NCI-H1417 (cell line): ENCODE measurements around the gene TRIM69.

Source experiments
- DNase-seq, 3 experiments: peaks; one replicate each; lab custom pipeline; 2025; lab: John Stamatoyannopoulos, UW

TRIM69 gene

GRCh38 chr15:44804298-44805046 lies 68.1 kb downstream of the TRIM69 start:
- DNase-seq: no peak

GRCh38 chr15:44808557-44808956 lies 72.2 kb downstream of the TRIM69 start:
- no peak for DNase-seq

DNA sequence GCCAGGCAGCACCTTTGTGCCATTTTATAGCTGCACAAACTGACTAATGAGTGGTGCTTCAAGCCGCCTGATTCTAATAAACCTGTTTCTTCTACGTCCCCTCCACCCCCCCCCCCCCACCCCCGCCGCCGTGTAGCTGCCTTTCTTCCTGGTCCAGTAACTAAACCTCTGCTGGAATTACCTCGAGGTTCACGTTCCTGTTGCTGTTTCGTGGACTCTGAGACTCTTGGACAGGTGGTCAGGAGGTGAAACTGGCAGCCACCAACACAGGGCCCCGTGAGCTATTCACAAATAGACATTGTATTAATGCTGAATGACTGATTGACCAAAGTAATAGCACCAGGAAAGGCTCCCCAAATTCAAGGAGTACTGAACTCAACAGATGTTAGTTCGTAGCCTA lies 73.9 kb downstream of the TRIM69 start:
- DNase-seq: no peak

DNA sequence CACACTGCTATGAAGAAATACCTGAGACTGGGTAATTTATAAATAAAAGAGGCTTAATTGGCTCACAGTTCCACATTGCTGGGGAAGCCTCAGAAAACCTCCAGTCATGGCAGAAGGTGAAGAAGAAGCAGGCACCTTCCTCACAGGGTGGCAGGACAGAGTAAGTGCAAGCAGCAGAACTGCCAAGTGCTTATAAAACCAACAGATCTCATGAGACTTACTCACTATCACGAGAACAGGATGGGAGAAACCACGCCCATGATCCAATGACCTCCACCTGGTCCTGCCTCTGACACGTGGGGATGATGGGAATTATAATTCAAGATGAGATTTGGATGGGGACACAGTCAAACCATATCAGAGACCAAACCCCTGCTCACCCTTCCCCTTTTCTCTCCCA lies 75.0 kb downstream of the TRIM69 start:
- peak; percentile 66 to 91 (median 84) for DNase-seq

- DNase-seq: peak; percentile 89 to 98 (median 90)
Observed at GRCh38 chr15:44812029-44812517, 75.7 kb downstream of the TRIM69 start.

DNA sequence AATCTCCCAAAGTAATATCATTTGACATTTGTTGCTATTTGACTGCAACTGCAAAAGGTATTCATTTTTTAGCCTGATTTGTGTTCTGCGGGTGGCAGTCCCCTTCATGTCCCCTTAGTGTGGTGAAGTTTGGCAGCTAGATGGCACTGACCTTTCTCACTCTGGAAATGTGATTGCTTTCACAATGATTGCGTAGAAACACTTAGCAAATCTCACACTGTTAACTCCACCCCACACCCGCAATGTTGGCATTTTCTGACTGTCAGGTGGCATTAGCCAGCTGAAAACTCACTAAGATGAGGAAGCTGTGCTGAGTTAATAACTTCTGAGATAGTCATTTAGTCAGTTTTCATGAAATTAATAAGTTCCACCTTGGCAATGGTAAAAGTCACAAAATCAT lies 76.9 kb downstream of the TRIM69 start:
- peak; percentile 28 to 71 (median 36) for DNase-seq
